GM06990 (cell line): ENCODE results near the gene LGR5.

ENCODE experiments used
- DNase-seq: peaks from one replicate; pipeline ENCODE4 v3.0.0-alpha.2; 2011; ENCODE audit not compliant: insufficient read length; ENCODE audit errors: extremely low read depth
- H3K27me3 ChIP-seq: replicated peaks from 2 replicates; pipeline ENCODE4 v1.6.0; 2011; ENCODE audit warnings: low read length; ENCODE audit not compliant: control insufficient read depth, insufficient read depth
- H3K36me3 ChIP-seq: 2 replicates; pipeline ENCODE4 v1.5.1; 2011; ENCODE audit warnings: low read length; ENCODE audit not compliant: control insufficient read depth, insufficient read depth
- H3K4me3 ChIP-seq: replicated peaks from 2 replicates; pipeline ENCODE4 v1.5.1; 2011; ENCODE audit warnings: low read depth, mild to moderate bottlenecking, control low read depth, low read length
- TF ChIP-seq, protein P1 (sequence below): IDR thresholded peaks from 2 replicates; pipeline ENCODE4 v1.5.1; 2011; ENCODE audit warnings: low read length, control low read depth, mild to moderate bottlenecking, inconsistent platforms; ENCODE audit not compliant: insufficient read depth, poor library complexity, severe bottlenecking

LGR5 gene

DNA sequence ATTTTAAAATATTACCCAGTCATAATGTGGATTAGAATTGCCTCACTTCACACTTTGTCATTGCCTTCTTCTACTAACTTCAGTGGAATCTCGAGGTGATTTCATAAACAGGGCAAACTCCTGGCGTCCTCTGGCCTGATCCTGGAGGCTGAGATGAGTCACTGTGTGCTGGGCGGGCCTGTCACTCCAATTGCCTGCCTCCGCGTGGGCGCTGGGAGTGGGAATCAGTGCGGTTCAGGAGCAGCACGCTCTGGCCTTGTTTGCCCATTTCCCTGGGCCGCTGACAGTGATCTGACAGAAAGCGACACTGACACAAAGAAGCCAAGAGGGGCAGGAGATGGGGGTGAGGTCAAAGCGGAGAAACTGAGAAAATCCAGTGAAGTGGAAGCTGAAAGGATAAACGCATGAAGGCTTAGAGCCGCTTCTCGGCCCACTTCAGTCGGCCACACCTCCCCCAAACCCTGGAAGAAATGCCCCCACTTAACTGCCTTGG is 29.7 kb downstream of the LGR5 start:
- TF ChIP-seq, protein P1, sequence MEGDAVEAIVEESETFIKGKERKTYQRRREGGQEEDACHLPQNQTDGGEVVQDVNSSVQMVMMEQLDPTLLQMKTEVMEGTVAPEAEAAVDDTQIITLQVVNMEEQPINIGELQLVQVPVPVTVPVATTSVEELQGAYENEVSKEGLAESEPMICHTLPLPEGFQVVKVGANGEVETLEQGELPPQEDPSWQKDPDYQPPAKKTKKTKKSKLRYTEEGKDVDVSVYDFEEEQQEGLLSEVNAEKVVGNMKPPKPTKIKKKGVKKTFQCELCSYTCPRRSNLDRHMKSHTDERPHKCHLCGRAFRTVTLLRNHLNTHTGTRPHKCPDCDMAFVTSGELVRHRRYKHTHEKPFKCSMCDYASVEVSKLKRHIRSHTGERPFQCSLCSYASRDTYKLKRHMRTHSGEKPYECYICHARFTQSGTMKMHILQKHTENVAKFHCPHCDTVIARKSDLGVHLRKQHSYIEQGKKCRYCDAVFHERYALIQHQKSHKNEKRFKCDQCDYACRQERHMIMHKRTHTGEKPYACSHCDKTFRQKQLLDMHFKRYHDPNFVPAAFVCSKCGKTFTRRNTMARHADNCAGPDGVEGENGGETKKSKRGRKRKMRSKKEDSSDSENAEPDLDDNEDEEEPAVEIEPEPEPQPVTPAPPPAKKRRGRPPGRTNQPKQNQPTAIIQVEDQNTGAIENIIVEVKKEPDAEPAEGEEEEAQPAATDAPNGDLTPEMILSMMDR: no peak
- Histone ChIP-seq H3K36me3 (no peaks in the 10 kb centered on the region), H3K27me3 (no peaks in the 10 kb centered on the region), H3K4me3 (no peak overlapping the region)
- DNase-seq: no peak

DNA sequence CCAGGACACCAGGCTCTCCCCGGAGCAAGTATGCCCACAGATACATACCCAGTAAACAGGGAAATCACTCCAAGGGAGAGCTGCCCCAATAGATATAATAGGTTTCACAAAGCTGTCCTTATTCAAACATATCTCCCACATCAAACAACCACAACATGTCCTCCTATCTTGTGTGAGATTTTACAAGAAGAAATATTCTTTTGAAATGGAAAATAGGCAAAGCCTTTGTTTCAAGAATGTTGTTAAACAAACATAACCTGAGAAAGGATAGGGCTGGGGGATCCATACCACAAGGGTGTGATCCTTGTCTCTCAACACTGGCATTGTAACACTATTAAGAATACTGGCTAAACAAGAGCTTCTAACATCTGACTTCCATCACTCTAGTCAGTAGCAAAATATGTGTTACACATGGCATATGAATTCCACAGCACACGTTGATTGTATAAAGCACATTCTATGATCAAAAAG is 32.9 kb downstream of the LGR5 start:
- no peak overlapping the region for H3K4me3 ChIP-seq
- TF ChIP-seq, protein P1: no peak

DNA sequence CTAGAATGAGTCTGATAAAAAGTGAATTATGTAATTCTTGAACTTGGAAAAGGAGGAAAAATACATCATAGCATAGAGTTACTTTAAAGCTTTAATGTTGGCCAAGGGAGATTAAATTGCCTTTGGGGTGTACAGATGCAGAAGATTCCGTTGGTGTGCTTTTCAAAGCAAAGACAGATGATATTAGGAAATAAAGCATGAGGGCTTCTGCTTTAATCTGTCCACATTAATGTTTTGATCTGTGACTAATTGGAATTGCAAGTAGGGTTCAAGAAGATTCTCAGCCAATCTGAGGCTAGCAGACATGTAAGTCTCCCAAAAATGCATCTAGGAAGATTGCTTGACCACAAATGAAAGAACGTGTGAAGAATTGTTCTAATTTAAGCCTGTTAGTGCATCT is 35.2 kb downstream of the LGR5 start:
- Histone ChIP-seq H3K27me3 (no peaks in the 10 kb centered on the region), H3K36me3 (no peaks in the 10 kb centered on the region), H3K4me3 (no peak overlapping the region)
- TF ChIP-seq, protein P1: no peak
- no peak for DNase-seq

More for the DNA sequence above, 32.9 kb downstream of the LGR5 start:
- Histone ChIP-seq H3K27me3 (no peaks in the 10 kb centered on the region), H3K36me3 (no peaks in the 10 kb centered on the region)
- DNase-seq: no peak

DNA sequence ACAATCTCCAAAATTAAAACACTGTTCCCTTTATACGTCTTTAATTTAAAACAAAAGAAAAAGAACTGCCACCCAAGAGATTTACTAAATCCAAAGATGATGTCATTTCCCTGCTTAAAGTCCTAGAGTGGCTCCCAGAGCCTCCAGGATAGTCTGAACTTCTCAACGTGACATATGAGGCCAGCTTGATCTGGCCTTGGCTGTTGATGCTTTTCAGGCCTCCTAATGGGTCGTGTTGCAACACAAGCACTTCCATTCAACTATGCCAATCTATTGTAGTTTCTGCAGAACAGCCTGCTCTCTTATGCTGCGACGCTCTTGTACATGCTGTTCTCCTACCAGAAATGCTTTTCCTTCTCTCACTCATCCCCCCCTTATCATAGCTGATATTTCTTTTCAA is 35.7 kb downstream of the LGR5 start:
- TF ChIP-seq, protein P1: no peak
- Histone ChIP-seq H3K4me3 (no peak overlapping the region), H3K36me3 (no peaks in the 10 kb centered on the region), H3K27me3 (no peaks in the 10 kb centered on the region)
- no peak for DNase-seq

DNA sequence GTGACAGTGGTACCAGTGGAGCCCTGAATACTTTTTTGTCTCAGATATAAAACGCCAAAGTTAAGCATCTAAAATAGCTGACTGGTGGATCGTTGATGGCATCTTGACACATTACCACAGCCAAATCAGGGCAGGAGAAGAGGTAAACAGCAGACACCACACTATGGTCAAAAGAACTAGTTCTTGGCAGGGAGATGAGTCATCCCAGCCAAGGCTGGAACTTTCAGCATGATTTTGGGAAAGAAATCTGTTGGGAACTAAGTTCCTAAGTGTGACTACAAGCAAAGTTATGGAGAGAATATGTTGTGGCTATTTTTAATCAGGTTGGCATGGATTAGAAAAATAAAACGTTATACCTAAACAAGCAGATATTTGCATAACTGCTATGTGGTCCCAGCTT is 36.9 kb downstream of the LGR5 start:
- no peak for DNase-seq
- no peaks in the 10 kb centered on the region for H3K27me3 ChIP-seq
- no peaks in the 10 kb centered on the region for H3K36me3 ChIP-seq
- H3K4me3 ChIP-seq: no peak overlapping the region
- TF ChIP-seq, protein P1: no peak

DNA sequence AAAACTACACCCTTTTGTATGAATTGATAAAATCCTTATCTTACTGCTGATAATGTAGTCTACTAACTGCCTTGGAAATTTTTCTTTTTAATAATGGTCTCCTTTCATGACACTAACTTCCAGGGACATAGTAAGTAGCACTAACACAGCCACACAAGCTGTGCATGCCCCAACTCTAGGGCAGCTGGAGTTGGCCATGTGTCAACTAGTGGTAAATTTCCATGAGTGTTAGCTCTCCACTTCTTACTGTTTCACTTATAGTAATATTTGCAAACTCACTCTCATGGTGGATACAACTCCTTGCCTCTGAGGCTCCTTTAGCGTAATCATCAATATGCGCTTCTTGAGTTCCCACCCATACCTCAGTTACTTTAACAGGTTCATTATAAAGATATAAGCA is 38.0 kb downstream of the LGR5 start:
- H3K36me3 ChIP-seq: no peaks in the 10 kb centered on the region
- DNase-seq: no peak

More for the DNA sequence above, 38.0 kb downstream of the LGR5 start:
- TF ChIP-seq, protein P1: no peak
- H3K4me3 ChIP-seq: no peak overlapping the region
- no peaks in the 10 kb centered on the region for H3K27me3 ChIP-seq
